ENCODE results near the gene ZBED4.
"Not testable (repeated sequence)": the region's sequence is repeated elsewhere in the genome, so short reads cannot be mapped to it uniquely, and the experiment has no call there.

ZBED4 gene

GRCh38 chr22:49827853-49828598 lies 25.6 kb upstream of the ZBED4 start, which contains the start of gene BRD1:
Gene BRD1, minus strand, starts transcription at chr22:49827873. Its CDS starts 3,556 bp downstream, at chr22:49824317.
- DNase-seq = no peak

- no peak for DNase-seq
These were observed 25.1 kb upstream of the ZBED4 start for GRCh38 chr22:49828599-49828965.

GRCh38 chr22:49829044-49829853 lies 24.4 kb upstream of the ZBED4 start:
- no peak for DNase-seq

- no peak for DNase-seq
These were observed 20.2 kb upstream of the ZBED4 start for GRCh38 chr22:49833340-49834007.

GRCh38 chr22:49838771-49839717 lies 14.6 kb upstream of the ZBED4 start:
- no peak for DNase-seq

GRCh38 chr22:49845241-49845640 lies 8.4 kb upstream of the ZBED4 start:
- DNase-seq = no peak

GRCh38 chr22:49845666-49846459 lies 7.8 kb upstream of the ZBED4 start:
- no peak for DNase-seq

- no peak for DNase-seq
These were observed 5.6 kb upstream of the ZBED4 start for GRCh38 chr22:49847751-49848689.

GRCh38 chr22:49848690-49849160 lies 4.9 kb upstream of the ZBED4 start:
- DNase-seq = no peak

GRCh38 chr22:49849161-49850020 lies 4.3 kb upstream of the ZBED4 start:
- DNase-seq = no peak

GRCh38 chr22:49850021-49850911 lies 3.4 kb upstream of the ZBED4 start:
- DNase-seq = no peak

GRCh38 chr22:49850959-49851802 lies 2.5 kb upstream of the ZBED4 start:
- no peak for DNase-seq

- not testable (repeated sequence) for DNase-seq
These were observed 1.1 kb upstream of the ZBED4 start for GRCh38 chr22:49852568-49852897.

GRCh38 chr22:49853981-49854831 lies 562 bp downstream of the ZBED4 start:
- DNase-seq = no peak

- DNase-seq = no peak
These were observed 1.7 kb downstream of the ZBED4 start for GRCh38 chr22:49855251-49855911.

- no peak for DNase-seq
These were observed 2.7 kb downstream of the ZBED4 start for GRCh38 chr22:49856343-49856742.
